NCI-H526 treated with DMSO at 0.1 percent for 48 hours (cell line): ENCODE measurements around the gene IL4R.

Source experiments
- DNase-seq: peaks from one replicate; lab custom pipeline; 2025; lab: John Stamatoyannopoulos, UW

Gene IL4R

DNA sequence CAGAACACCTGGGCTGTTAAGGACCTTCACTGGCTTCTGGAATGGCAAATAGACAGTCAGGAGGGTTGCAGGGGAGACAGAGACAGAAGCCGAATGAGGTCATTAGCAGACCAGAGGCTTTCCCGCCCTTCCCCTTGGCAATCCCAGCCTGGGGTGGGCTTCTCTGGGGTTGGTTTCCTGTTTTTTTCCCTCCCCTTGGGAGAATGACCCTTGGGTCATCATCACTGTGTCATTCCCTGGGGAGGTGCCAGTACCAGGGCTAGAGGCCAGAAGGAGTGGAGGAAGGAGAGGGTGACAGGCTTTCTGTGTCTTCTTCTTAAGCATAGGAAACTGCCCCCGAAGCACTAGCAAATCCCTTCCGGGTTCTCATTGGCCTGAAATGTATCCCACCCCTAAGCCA is 45.3 kb downstream of the IL4R start:
- no peak for DNase-seq

DNA sequence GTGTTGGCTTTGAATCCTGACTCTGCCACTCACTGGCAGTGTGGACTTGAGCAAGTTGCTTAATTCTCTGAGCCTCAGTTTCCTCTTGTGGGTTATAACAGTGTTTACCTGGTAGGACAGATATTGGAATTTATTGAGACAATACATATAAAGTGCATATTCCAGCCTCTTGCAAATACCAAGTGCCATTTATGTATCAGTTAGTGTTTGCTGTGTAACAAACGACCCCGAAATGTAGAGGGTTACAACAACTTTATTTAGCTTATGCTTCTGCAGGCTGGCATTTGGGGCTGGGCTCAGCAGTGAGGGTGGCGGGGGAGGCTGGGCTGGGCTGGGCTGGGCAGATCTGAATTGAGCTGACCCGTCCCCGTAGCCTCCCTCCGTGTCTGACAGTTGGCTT is 45.8 kb downstream of the IL4R start:
- DNase-seq, result no peak

DNA sequence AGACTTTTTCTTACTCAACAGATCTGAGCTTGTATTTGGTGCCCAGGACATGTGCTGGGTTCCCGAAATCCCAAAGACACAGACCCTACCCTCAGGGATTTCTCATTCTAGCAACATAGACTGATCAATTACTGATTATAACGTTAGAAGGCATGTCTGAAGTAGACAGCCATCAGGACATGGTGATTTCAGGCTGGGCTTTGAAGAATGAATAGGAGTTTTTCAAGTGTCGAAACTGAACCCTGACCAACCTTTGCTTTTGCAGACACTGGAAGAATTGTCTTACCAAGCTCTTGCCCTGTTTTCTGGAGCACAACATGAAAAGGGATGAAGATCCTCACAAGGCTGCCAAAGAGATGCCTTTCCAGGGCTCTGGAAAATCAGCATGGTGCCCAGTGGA is 48.2 kb downstream of the IL4R start:
- no peak for DNase-seq

DNA sequence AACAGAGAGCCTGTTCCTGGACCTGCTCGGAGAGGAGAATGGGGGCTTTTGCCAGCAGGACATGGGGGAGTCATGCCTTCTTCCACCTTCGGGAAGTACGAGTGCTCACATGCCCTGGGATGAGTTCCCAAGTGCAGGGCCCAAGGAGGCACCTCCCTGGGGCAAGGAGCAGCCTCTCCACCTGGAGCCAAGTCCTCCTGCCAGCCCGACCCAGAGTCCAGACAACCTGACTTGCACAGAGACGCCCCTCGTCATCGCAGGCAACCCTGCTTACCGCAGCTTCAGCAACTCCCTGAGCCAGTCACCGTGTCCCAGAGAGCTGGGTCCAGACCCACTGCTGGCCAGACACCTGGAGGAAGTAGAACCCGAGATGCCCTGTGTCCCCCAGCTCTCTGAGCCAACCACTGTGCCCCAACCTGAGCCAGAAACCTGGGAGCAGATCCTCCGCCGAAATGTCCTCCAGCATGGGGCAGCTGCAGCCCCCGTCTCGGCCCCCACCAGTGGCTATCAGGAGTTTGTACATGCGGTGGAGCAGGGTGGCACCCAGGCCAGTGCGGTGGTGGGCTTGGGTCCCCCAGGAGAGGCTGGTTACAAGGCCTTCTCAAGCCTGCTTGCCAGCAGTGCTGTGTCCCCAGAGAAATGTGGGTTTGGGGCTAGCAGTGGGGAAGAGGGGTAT is 48.9 kb downstream of the IL4R start:
- no peak for DNase-seq

DNA sequence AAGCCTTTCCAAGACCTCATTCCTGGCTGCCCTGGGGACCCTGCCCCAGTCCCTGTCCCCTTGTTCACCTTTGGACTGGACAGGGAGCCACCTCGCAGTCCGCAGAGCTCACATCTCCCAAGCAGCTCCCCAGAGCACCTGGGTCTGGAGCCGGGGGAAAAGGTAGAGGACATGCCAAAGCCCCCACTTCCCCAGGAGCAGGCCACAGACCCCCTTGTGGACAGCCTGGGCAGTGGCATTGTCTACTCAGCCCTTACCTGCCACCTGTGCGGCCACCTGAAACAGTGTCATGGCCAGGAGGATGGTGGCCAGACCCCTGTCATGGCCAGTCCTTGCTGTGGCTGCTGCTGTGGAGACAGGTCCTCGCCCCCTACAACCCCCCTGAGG is 49.5 kb downstream of the IL4R start:
- DNase-seq, result no peak

DNA sequence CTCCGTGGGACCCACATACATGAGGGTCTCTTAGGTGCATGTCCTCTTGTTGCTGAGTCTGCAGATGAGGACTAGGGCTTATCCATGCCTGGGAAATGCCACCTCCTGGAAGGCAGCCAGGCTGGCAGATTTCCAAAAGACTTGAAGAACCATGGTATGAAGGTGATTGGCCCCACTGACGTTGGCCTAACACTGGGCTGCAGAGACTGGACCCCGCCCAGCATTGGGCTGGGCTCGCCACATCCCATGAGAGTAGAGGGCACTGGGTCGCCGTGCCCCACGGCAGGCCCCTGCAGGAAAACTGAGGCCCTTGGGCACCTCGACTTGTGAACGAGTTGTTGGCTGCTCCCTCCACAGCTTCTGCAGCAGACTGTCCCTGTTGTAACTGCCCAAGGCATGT is 50.0 kb downstream of the IL4R start:
- DNase-seq, result no peak

DNA sequence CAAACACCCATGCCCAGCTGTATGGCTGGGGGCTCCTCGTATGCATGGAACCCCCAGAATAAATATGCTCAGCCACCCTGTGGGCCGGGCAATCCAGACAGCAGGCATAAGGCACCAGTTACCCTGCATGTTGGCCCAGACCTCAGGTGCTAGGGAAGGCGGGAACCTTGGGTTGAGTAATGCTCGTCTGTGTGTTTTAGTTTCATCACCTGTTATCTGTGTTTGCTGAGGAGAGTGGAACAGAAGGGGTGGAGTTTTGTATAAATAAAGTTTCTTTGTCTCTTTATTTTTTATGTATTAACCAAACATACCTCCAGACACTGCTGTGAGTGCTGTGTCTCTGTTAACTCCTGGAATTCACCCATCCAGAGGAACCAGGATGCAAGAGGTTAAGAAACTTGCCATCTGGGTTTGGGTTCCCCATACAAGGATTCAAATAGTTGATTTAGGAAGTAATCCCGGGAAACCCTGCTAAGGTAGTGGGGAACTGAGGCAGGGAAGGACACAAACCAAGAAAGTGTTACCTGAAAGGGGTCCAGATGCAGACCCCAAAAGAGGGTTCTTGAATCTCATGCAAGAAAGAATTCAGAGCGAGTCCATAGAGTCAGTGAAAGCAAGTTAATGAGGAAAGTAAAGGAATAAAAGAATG is 50.8 kb downstream of the IL4R start:
- no peak for DNase-seq

DNA sequence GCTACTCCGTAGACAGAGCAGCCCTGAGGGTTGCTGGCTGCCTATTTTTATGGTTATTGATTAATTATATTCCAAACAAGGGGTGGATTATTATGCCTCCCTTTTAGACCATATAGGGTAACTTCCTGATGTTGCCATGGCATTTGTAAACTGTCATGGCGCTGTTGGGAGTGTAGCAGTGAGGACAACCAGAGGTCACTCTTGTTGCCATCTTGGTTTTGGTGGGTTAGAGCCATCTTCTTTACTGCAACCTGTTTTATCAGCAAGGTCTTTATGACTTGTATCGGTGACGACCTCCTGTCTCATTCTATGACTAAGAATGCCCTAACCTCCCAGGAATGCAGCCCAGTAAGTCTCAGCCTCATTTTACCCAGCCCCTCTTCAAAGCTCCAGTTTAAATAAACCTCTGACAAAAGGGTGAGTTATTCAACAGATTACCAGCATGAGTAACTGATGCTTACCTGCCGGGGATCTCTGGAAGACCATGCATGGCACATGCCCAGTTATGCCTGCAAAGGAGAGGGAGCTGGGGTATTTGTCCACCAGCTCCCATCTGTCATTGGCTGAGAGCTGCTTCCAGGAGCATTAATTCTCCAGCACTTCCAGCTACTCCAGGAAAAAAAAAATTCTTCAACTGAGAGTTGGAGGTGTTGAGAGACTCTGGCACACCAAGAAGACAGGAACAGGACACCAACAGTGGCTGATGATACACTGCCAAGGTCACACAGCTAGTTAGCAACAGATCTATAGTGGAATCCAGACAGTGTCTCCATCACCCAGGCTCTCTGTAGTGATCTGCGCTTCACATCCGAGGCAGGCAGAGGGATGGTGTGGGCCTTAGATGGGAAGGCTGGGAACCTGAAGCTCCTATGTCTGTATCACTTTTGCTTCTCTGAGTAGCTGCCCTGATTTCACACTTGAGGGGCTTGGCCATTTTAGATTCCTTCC is 51.6 kb downstream of the IL4R start:
- no peak for DNase-seq

DNA sequence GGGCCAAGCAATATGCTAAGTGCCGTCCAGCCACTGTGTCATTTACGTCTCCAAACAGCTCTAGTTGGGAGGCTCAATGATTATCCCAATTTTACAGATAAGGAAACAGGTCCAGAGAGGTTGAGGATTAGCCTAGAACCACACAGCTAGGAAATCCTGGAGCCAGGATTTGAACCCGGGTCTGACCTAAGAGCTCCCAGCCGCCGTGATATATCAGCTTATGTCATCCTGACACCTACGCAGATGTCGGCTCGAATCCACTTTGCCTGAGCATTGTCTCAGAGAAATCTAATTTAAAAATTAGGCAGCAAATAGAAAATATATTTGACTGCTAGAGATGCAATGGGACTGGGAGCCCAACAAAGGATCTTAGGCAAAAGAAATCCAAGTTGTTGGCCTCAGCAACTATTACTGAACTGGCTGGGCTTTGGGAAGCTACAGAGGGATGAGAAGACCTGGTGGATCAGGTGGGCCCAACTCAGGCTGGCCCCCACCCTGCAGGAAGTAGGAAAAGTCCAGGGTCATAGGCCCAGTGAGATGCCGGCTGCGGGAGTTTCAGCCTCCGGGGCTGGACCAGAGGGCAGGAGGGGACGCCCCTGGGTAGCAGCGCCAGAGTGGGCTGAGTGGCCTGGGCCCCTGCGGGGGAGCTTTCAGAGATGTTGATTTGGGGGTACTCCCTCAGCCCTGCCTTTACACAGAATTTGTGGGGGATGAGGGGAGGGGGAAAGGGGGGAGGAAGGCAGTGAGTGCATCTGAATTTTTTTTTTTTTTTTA is 53.1 kb downstream of the IL4R start:
- no peak for DNase-seq

DNA sequence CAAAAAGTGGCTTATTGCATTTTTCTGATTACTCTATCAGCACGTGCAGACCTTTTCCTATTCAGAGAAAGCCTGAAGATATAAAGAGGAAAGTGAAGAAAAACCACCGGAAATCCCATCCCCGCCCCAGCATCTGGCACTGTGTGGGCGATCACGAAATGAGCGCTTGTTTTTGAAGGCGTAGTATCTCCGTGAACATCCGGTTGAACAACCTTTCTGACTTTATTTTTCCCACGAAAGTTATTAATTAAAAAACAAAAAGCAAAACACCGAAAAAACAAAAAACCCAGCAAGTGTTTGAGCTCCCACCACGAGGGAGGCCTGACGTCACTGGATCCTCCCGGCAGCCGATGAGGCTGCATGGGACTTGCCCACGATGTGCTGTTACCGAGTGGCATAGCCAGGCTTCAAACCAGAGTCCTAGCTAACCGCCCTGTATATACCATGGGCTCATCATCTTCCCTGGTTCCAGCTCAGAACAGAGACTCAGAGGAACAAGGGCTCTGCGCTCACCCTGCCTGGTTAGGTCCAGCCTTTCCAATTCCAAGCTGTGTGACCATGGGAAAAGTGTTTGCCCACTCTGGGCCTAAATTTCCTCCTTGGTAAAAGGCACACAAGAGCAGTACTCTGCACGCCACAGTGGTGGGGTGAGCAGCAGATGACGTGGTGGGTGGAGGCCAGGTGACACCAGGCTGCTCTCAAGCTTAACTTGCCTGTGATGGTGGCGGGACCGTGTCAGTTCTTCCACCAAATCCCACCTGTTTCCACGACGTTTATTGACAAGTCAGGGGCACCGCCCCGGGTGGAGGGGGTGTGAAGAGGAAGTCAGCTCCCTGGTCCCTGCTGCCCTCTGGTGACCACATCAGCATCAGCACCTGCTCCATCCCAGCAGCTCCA is 53.9 kb downstream of the IL4R start:
- DNase-seq, result no peak

DNA sequence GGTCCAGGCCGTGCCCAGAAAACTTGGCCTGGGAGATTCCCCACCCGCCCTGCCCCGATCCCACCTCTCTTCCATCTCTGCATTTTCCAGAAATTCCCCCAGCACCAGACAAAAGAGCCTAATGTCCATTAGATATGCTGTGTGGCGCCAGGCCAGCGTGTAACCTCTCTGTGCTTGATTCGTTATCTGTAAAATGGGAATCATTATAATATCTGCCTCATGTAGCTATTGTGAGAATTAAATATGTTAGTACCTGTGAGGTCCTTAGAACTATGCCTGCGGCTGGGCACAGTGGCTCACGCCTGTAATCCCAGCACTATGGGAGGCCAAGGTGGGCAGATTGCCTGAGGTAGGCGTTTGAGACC is 54.6 kb downstream of the IL4R start:
- DNase-seq, result no peak

DNA sequence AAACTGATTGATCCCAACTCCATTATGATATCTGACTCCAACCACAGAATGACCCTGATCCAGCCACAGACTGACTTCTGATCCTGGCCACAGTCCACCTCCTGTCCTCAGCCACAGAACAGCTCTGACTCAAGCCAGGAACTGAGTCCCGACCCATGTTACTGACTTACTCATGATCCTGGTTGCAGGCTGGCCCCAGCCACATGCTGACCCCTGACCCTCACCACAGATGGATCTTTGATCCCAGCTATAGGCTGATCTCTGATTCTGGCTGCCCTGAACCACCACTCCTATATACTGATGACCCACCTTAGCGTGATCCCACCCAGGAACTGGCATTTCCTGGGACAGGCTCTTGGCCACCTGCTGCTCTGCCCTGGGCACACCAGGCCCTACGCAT is 56.0 kb downstream of the IL4R start:
- DNase-seq, result no peak

DNA sequence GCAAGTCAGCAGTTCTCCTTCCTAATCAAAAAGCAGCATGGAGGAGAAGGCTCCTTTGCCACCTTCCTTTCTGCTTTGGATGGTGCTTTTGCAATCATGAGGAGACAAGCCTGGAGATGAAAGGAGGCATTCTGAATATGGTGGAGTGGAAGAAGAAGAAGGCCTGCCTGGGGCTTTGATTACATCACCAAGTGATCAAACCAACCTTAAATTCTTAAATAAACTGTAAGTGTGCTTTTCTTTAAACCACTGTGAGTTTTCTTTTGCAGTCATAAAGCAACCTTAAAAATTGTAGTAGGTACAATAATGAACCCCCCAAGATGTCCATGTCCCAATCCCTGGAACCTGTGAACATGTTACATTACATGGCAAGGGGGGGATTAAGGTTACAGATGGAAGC is 56.5 kb downstream of the IL4R start:
- DNase-seq, result no peak

DNA sequence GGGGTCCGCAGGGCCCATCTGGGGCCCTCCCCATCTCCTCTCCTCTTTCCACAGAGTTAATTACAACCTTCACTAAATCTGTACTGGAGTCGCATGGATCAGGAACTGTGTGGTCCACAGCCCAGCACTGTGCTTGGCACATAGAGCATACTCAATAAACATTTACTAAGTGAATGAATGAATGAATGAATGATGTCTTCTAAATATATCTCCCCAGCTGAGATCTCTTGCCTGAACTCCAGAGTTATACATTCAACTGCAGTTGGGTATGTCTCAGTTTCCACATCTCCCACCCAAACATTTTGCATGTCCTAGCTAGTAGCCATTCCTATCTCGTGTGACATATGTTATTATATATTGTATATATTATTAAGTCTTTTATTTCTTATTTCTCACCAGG is 59.5 kb downstream of the IL4R start:
- DNase-seq, result no peak

DNA sequence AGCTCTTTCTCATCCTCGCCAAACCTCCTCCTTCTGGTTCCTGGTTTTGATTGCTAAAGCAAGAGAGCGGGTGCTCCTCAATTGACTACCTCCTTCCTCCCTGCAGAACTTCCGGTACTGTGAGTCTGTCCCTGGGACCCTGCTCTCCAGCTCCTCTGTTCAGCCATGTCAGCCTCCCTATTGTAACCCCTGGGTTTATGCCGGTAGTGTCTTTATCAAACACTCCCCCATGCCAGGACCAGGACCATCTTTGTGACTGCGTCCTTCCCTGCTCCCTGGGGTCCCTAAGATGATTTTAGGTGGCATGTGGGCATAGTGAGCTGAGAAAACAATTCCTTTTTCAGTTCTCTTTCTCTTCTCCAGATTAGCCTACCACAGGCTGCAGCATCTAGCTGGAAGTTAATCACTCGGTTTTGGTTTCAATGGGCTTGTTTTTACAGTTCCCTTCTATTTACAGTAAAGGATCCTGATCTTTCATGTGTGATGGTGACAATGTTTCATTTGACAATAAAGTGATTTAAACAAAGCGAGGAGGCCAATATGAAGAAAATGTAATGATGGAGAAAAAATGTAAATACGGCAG is 60.5 kb downstream of the IL4R start:
- DNase-seq, result no peak

DNA sequence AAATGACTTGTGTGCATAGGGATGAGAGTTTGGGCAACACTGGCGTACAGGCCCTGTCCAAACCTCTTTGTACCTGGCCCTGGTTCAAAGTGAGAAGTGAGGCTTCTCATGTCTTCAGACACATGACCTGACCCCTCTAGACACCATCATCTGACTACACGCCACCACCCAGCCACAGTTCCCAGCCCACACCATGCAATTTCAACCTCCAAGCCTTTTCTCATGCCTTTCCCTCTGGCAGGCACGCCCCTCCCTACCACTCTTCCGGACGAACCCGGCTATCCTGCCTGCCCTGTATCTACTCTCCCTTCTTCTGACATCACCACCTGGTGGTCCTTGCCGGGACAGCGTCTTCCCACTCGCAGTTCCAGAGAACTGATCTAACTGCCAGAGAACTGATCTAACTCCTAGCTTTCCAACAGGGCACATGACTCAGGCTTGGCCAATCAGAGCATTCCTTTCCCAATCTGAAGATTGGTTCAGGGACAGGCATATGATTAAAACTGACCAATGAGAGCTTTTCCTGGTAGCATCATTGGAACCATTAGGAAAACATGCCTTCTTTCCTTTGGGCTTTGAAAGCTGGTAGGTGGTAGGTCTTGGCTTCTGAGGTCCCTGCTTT is 61.1 kb downstream of the IL4R start:
- DNase-seq, result peak; percentile 30

DNA sequence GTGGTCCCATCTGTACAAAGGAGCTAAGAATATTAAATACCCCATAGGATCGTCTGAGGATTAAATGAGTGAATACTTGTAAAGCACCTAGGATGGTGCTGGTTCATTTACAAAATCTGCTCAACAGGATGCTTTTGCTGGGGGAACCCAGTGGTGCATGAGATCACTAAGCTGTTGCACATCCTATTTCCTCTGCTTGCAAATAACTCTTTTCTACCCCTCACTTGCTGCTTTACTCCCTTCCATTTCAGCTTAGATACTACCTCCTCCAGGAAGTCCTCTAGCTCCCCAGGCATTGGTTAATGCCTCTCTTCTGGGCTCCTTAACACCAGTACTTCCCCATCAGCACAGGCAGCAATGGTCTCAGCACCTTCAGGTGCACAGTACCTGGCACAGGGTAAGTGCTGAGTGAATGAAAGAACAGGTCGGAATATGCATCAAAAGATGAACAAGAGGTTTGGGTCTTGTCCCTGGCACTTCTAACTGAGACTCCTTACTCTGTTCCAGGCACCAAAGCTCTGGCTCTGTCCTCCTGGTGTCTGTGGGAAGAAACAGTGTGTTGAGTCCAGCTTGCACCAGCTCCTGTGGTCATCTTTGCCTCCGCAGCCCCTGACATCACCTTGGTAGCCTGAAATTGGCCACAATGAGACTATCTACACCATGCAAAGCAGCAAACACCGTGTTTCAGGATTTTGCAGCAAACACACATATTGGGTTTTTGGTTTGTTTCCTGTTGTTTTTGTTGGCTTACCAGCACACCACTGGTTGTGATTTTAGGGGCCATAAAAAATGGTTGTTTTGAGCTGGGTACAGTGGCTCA is 64.1 kb downstream of the IL4R start:
- DNase-seq, result no peak

DNA sequence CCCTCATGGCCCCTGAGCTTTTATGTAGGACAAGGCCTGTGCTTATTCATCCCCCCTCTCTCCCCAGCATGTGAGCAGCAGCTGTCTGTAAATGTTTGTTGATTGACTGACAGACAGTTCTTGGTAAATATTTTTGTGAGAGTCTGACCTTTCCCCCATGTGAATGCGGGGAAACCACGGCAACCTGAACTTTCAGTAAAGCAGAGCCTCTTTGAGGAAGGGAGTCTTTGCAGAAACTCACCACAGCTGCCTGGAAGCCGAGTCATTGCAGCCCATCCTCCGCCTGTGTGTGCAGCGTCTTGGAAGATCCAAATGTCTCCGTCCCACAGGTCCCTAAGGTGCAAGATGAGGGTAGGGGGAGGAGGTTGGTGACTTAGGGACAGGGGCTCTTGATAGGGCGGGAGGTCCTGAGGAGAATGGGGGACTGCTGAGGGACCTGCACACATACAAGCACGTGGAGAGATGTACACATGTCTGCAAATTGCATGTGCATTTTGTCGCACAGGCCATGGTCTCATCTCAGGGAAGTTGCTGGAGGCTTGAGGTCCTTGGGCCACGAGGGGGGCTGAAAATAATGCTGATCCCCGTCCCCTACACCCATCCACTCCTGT is 65.2 kb downstream of the IL4R start:
- no peak for DNase-seq

DNA sequence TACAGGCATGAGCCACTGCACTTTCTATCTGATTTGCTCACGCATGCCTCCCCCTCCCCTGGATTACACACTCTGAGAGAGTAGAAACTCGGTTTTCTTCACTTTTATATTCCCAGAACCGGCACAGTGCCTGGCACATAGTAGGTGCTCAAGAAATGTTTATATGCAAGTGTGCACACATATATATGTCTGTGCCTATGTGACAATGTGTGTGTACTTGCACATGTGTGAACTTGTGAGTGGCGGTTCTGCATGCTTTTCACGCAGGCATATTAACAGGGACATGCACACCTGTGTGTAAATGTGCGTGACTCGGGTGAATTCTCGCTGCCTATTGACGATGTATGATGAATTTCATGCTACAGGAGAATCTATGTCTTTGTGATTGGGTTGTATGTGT is 66.1 kb downstream of the IL4R start:
- no peak for DNase-seq
